Measurements from ENCODE around the gene ENO3. TPM values are rescaled to one million over a fixed set of nuclear protein-coding genes. Genes with fewer than 3 reads are reported as not detected.
A peak's percentile ranks its signal among the peaks of the same experiment; 100 is the strongest.
"Not testable (repeated sequence)": the region's sequence is repeated elsewhere in the genome, so short reads cannot be mapped to it uniquely, and the experiment has no call there.

The ENO3 gene
- total RNA-seq = 1 to 10 TPM in 2 of 4 donors, under 1 TPM in 1, not detected in 1; 0.31 to 3.6 (median 1.5) TPM

DNA sequence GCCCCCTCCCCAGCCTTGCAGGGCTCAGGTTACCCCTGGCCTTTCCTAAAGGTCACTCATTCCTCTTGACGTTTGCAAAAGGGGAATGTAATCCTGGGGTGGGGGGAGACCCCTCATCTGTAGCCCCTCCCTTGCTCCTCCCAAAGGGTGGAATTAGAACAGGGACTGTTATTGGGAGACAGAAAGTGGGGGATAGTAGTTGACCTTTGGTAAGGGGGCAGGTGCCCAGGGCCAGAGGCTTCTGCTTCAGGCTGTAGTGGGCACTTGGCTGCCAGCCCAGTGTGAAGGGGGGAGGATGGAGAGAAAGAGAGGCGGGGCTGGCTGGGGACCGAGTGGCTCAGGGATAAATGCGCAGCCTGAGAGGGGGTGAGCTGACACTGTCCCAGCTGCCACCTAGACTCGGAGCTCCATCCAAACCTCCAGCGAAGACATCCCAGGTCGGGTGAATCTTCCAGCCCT lies at the start of gene ENO3:
ENO3 (plus strand) TSS at position 374 of the 459 bp plus-strand sequence. CDS start 711 bp downstream, outside the sequence.
- Histone ChIP-seq H3K4me3 (peak within 1 kb of the TSS; percentile 91 to 97 (median 94)), H3K27me3 (no peaks in the 10 kb centered on the region), H3K4me1 (peaks cover 17 to 53% (median 18%) of the 10 kb centered on the region in 3 donors), H3K27ac (peak within 1 kb of the TSS; percentile 97 to 100 (median 98)), H3K9me3 (no peaks in the 10 kb centered on the region), H3K36me3 (peaks cover 0 to 16% (median 0%) of the 10 kb centered on the region in 3 donors)
- no peak for DNase-seq
- no peak for TF ChIP-seq POLR2A (IDR thresholded peaks at IDR 0.05)
- TF ChIP-seq, protein P1, sequence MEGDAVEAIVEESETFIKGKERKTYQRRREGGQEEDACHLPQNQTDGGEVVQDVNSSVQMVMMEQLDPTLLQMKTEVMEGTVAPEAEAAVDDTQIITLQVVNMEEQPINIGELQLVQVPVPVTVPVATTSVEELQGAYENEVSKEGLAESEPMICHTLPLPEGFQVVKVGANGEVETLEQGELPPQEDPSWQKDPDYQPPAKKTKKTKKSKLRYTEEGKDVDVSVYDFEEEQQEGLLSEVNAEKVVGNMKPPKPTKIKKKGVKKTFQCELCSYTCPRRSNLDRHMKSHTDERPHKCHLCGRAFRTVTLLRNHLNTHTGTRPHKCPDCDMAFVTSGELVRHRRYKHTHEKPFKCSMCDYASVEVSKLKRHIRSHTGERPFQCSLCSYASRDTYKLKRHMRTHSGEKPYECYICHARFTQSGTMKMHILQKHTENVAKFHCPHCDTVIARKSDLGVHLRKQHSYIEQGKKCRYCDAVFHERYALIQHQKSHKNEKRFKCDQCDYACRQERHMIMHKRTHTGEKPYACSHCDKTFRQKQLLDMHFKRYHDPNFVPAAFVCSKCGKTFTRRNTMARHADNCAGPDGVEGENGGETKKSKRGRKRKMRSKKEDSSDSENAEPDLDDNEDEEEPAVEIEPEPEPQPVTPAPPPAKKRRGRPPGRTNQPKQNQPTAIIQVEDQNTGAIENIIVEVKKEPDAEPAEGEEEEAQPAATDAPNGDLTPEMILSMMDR (IDR thresholded peaks at IDR 0.05) = no peak
- intact Hi-C loops (cut with DNase I) = no loop called here
- 60 to 62% methylated on average over 6 of the region's 7 CpGs for WGBS, 2 donors

DNA sequence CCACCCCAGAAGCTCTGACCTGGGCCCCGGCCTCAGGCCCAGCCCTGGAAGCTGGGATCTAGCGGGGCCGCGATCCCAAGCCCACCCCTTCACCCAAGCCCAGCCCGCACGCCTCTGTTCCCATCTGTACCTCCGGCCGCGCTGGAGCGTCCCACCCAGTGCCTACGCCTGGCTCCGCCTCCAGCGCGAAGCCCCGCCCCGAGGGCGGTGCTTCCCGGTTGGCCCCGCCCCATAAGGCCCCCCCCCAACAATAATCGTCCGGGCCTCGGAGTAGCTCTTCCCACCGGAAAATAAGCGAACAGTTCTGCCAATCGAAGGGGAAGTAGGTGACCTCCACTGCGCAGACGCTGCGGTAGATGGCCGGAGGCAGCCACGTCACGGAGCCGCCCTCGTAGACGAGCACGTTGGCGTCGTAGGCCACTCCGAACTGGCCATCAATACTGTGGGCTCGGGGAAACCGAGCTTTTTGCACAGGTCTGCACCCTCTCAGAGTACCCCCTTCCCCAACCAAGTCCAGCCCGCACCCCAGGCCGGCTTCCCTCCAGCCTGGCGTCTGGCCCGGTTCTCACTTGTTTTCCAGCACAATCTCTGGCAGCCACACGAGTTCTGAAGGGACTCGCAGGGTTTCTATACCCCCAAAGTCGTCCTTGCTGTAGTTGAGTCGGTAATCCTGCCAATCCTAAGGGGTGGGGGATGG lies 49.1 kb upstream of the ENO3 start:
- H3K27me3 ChIP-seq = peaks cover 0 to 25% (median 0%) of the 10 kb centered on the region in 4 donors
- TF ChIP-seq POLR2A (IDR thresholded peaks at IDR 0.05) = no peak
- TF ChIP-seq, protein P1 (IDR thresholded peaks at IDR 0.05) = no peak
- WGBS, 2 donors = 76 to 83% methylated on average over 17 to 21 of the region's 48 CpGs
- peak overlapping the region in 2 of 4 donors; percentile 8 to 27 for H3K4me3 ChIP-seq
- H3K27ac ChIP-seq = peak overlapping the region in 3 of 4 donors; percentile 9 to 78 (median 74)
- peaks cover 0 to 18% (median 7%) of the 10 kb centered on the region in 3 donors for H3K36me3 ChIP-seq
- DNase-seq = no peak
- peaks cover 23 to 53% (median 33%) of the 10 kb centered on the region in 3 donors for H3K4me1 ChIP-seq
- no peaks in the 10 kb centered on the region for H3K9me3 ChIP-seq
- intact Hi-C loops (cut with DNase I) = loop anchor here (10.0 kb wide), 1 partner anchor 163 kb away; no protein-coding TSS in a partner anchor

DNA sequence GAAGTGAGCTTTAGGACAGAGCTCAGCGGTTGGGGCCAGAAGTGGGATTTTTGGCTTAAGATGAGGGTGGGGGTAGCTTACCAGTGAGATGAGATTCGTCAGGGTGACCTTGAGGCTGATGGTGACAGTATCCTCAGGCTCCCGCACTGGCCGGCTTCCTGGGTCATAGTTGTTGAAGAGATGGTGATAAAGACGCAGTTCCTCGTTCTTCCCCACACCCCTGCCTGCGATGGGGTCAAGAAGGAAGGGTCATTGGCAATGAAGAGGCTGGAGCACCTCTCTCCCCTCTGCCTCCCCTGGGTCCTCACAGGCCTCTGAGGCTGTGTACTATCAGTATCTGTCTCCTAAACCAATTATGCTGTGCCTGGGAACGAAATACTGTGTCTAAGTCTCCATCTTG lies 48.4 kb upstream of the ENO3 start:
- TF ChIP-seq, protein P1 (IDR thresholded peaks at IDR 0.05) = no peak
- TF ChIP-seq POLR2A (IDR thresholded peaks at IDR 0.05) = no peak
- no peak for DNase-seq
- 65 to 71% methylated on average over 7 to 8 of the region's 8 CpGs for WGBS, 2 donors
- H3K9me3 ChIP-seq = no peaks in the 10 kb centered on the region
- H3K27ac ChIP-seq = peak overlapping the region in 3 of 4 donors; percentile 46 to 78 (median 74)
- H3K36me3 ChIP-seq = peaks cover 0 to 10% (median 0%) of the 10 kb centered on the region in 3 donors
- H3K27me3 ChIP-seq = peaks cover 0 to 25% (median 0%) of the 10 kb centered on the region in 4 donors
- H3K4me1 ChIP-seq = peaks cover 23 to 53% (median 33%) of the 10 kb centered on the region in 3 donors
- no peak overlapping the region for H3K4me3 ChIP-seq
- intact Hi-C loops (cut with DNase I) = loop anchor here (10.0 kb wide), 1 partner anchor 162 kb away; no protein-coding TSS in a partner anchor

DNA sequence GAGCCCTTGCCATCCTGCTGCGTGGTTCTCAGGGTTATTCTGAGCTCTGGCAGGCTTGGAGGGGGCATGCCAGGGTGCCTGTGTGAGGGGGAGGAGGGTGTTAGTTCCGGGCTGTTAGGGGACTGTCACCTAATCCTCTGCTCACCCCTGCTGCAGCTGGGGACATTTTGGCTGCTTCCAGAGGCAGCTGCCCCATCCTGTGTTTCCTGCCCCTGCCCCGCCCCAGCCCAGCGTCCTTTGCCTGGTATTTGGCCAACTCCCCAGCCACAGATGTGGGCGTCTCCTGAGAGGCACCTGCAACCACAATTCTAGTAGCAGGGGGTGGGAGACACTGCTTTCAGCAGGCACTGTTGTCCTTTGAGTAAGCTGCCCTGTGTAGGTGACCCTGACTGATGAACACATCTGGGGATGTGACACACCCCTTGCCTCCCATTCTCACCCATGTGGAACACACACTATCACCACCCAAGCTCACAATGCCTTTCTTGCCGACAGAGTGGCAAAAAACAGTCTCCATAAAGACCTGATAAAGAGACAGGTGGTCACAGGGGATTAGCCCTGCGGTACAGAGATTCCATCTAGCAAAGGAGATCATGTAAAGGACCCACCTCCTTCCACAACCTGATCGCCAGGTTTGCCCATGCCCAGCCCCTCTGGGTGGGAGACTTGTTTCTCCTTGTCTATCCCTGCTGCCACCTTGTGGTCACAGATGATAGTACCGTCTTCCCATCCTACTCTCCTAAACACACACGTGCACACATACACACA lies 47.7 kb upstream of the ENO3 start, which contains the start of gene CHRNE:
CHRNE (minus strand) TSS at position 48 of the 768 bp plus-strand sequence; CDS start at position 13, 35 bp downstream.
- no peak for DNase-seq
- TF ChIP-seq, protein P1 (IDR thresholded peaks at IDR 0.05) = peak; percentile 51 to 88 (median 74)
- no peak for TF ChIP-seq POLR2A (IDR thresholded peaks at IDR 0.05)
- WGBS, 2 donors = 3 to 10% methylated on average over 6 of the region's 10 CpGs
- Histone ChIP-seq H3K27me3 (peaks cover 0 to 25% (median 0%) of the 10 kb centered on the region in 4 donors), H3K27ac (peak within 1 kb of the TSS; percentile 46 to 78 (median 73)), H3K36me3 (peaks cover 0 to 3% (median 0%) of the 10 kb centered on the region in 3 donors), H3K9me3 (no peaks in the 10 kb centered on the region), H3K4me1 (peaks cover 23 to 57% (median 36%) of the 10 kb centered on the region in 3 donors), H3K4me3 (peak within 1 kb of the TSS in 2 of 4 donors; percentile 9 to 18)
- intact Hi-C loops (cut with DNase I) = loop anchor here (10.0 kb wide), 1 partner anchor 162 kb away; no protein-coding TSS in a partner anchor

DNA sequence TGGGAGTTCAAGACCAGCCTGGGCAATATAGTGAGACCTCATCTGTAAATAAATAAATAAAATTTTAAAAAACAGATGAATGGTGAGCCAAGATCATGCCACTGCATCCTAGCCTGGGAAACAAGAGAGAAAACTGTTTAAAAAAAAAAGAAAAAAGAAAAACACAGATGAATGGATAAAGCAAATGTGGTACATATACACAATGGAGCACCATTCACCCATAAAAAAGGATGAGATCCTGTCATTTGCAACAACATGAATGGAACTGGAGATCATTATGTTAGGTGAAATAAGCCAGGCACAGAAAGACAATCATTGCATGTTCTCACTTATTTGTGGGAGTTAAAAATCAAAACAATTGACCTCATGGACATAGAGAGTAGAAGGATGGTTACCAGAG lies 44.3 kb upstream of the ENO3 start:
- H3K36me3 ChIP-seq, H3K27ac ChIP-seq, H3K27me3 ChIP-seq, DNase-seq, H3K4me3 ChIP-seq, H3K9me3 ChIP-seq: not testable (repeated sequence)
- peaks cover 9 to 49% (median 25%) of the 10 kb centered on the region in 3 donors for H3K4me1 ChIP-seq
- intact Hi-C loops (cut with DNase I) = loop anchor here (10.0 kb wide), 1 partner anchor 158 kb away; no protein-coding TSS in a partner anchor

All from esophagus squamous epithelium (tissue), 5 donors.